DND-41 (cell line): ENCODE results near the gene MVK.

ENCODE experiments used
- EZH2 ChIP-seq: IDR thresholded peaks from 3 replicates; pipeline ENCODE4 v1.6.1; 2012; ENCODE audit warnings: borderline replicate concordance, low read depth, mild to moderate bottlenecking, moderate library complexity, low read length, inconsistent platforms; ENCODE audit not compliant: severe bottlenecking
- TF ChIP-seq, protein P1 (sequence below): IDR thresholded peaks from 2 replicates; pipeline ENCODE4 v1.5.1; 2012; ENCODE audit warnings: borderline replicate concordance, low read length, moderate library complexity, mild to moderate bottlenecking; ENCODE audit not compliant: poor library complexity, severe bottlenecking; ENCODE audit errors: extremely low read depth

DNA sequence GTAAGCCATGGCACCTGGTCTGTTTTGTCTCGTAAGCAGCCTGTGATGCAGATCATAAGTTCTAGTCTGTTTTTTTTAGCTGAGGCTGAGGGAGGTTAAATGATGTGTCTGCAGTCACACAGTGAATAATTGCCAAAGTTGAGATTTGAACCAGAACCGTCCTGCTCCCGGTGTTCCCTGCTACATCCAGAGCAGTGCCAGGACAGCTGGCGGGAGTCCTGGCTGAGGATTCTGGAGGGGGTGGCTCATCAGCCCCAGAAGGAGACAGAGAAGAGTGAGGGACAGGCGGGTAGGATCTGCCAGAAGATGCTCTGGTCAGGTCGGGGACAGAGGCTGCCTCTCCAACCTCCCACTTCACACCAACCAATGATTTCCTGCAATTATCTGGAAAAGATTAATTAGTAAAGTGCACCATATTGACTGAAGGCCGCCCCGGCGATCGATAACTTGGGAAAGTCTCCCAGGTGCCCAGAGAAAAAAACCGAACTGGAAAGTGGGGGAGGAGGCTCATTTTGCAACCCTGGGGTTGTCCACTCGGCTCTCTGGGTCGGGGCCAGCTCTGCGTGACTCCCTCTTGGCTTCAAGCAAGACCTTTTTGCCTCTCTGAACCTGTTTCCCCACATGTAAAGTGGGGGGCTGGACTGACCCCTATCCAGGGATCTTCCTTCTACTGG is 42.1 kb downstream of the MVK start:
- TF ChIP-seq, protein P1, sequence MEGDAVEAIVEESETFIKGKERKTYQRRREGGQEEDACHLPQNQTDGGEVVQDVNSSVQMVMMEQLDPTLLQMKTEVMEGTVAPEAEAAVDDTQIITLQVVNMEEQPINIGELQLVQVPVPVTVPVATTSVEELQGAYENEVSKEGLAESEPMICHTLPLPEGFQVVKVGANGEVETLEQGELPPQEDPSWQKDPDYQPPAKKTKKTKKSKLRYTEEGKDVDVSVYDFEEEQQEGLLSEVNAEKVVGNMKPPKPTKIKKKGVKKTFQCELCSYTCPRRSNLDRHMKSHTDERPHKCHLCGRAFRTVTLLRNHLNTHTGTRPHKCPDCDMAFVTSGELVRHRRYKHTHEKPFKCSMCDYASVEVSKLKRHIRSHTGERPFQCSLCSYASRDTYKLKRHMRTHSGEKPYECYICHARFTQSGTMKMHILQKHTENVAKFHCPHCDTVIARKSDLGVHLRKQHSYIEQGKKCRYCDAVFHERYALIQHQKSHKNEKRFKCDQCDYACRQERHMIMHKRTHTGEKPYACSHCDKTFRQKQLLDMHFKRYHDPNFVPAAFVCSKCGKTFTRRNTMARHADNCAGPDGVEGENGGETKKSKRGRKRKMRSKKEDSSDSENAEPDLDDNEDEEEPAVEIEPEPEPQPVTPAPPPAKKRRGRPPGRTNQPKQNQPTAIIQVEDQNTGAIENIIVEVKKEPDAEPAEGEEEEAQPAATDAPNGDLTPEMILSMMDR = no peak
- TF ChIP-seq EZH2 = no peak
